HCT116 (cell line): ENCODE results near the gene EEA1. TPM values are rescaled to one million over a fixed set of nuclear protein-coding genes. Genes with fewer than 3 reads are reported as not detected.

Source experiments
- ATAC-seq: fragments of 200-7000 bp; cut with Tn5 transposase; 2 replicates; pipeline ENCODE4 v1.9.1; 2020; ENCODE audit warnings: mild to moderate bottlenecking, moderate library complexity
- BruUV-seq: library from RNA; stranded (reverse); fragments of 400-500 nt; replicated peaks from 2 replicates; lab custom pipeline; 2021; lab: Mats Ljungman, UMichigan
- CTCF ChIA-PET: fragments of 300-600 bp; sonication (Branson Sonifier 250); formaldehyde crosslinking; loops from one replicate; lab custom pipeline; 2021; ENCODE audit warnings: antibody characterized with exemption; lab: Charles Lee
- POLR2A ChIA-PET: fragments of 300-600, 350-600 bp; sonication (Branson Sonifier 250); formaldehyde crosslinking; loops from one replicate; lab custom pipeline; 2021; ENCODE audit warnings: antibody characterized with exemption; lab: Charles Lee
- RAD21 ChIA-PET, 2 experiments: fragments of 300-600 bp; sonication (Branson Sonifier 250); formaldehyde crosslinking; loops; one replicate each; lab custom pipeline; 2023; ENCODE audit warnings: low total read pairs in 2 of 2; ENCODE audit not compliant: uncharacterized antibody in 2 of 2, unreplicated experiment in 2 of 2, low non-redundant PET in 1 of 2; lab: Charles Lee
- DNase-seq: peaks from one replicate; pipeline ENCODE4 v3.0.0-alpha.2; 2010; ENCODE audit warnings: low read depth, low spot score
- H2AFZ ChIP-seq: fragments of 200-600 bp; shearing (Covaris generic), sonication (generic); 2 replicates; pipeline ENCODE4 v1.6.1; 2017; ENCODE audit warnings: low read depth, mixed run types, mixed read lengths, antibody characterized with exemption, low read length; ENCODE audit not compliant: poor library complexity, severe bottlenecking
- H3K27ac ChIP-seq: 2 replicates; pipeline ENCODE4 v1.5.1; 2012; ENCODE audit warnings: low read depth, low read length
- H3K27me3 ChIP-seq: fragments of 200-600 bp; sonication (generic); 2 replicates; pipeline ENCODE4 v1.6.1; 2016; ENCODE audit warnings: mixed run types, low read length, mixed read lengths; ENCODE audit not compliant: insufficient read depth
- H3K36me3 ChIP-seq, 2 experiments: fragments of 200-500 bp in 1 of 2; fragments of 200-600 bp in 1 of 2; sonication (Bioruptor generic) in 1 of 2; sonication (generic) in 1 of 2; 2 replicates each; pipeline versions ENCODE4 v1.5.1 to v1.6.1; 2014 to 2016; ENCODE audit warnings: low read length in 2 of 2, inconsistent platforms in 1 of 2, mixed read lengths in 1 of 2, mixed run types in 1 of 2; ENCODE audit not compliant: insufficient read depth in 2 of 2, control insufficient read depth in 1 of 2
- H3K4me1 ChIP-seq, 2 experiments: fragments of 200-600 bp in 1 of 2; sonication (generic) in 1 of 2; 2 replicates each; pipeline versions ENCODE4 v1.5.1 to v1.6.1; 2012 to 2017; ENCODE audit warnings: low read length in 2 of 2, inconsistent platforms in 1 of 2, mild to moderate bottlenecking in 1 of 2, mixed read lengths in 1 of 2, mixed run types in 1 of 2, moderate library complexity in 1 of 2; ENCODE audit not compliant: insufficient read depth in 2 of 2, control insufficient read depth in 1 of 2
- H3K4me2 ChIP-seq: fragments of 200-600 bp; sonication (generic); 2 replicates; pipeline ENCODE4 v1.6.1; 2017; ENCODE audit warnings: mixed run types, low read length, mixed read lengths
- H3K4me3 ChIP-seq, 2 experiments: fragments of 200-600 bp in 1 of 2; sonication (generic) in 1 of 2; replicated peaks in 1 of 2; 2 replicates each; pipeline ENCODE4 v1.5.1; 2011 to 2016; ENCODE audit warnings: low read length in 2 of 2, control low read depth in 1 of 2, low read depth in 1 of 2, mild to moderate bottlenecking in 1 of 2, mixed read lengths in 1 of 2, mixed run types in 1 of 2
- H3K79me2 ChIP-seq: fragments of 200-600 bp; sonication (generic); 2 replicates; pipeline ENCODE4 v1.6.1; 2017; ENCODE audit warnings: mild to moderate bottlenecking, mixed run types, low read length, moderate library complexity, mixed read lengths; ENCODE audit not compliant: insufficient read depth
- H3K9ac ChIP-seq: fragments of 200-600 bp; sonication (generic); 2 replicates; pipeline ENCODE4 v1.6.1; 2016; ENCODE audit warnings: low read length, mixed read lengths
- H3K9me2 ChIP-seq: fragments of 200-600 bp; sonication (generic), shearing (Covaris generic); 2 replicates; pipeline ENCODE4 v1.6.1; 2017; ENCODE audit warnings: mixed run types, mild to moderate bottlenecking, moderate library complexity; ENCODE audit not compliant: insufficient read depth
- H3K9me3 ChIP-seq, 2 experiments: fragments of 200-500 bp in 1 of 2; fragments of 200-600 bp in 1 of 2; sonication (Bioruptor generic) in 1 of 2; sonication (generic) in 1 of 2; 2 replicates each; pipeline ENCODE4 v1.6.1; 2014 to 2017; ENCODE audit warnings: low read length in 2 of 2, mixed read lengths in 2 of 2, inconsistent platforms in 1 of 2, low read depth in 1 of 2, mild to moderate bottlenecking in 1 of 2, mixed run types in 1 of 2, moderate library complexity in 1 of 2; ENCODE audit not compliant: control insufficient read depth in 1 of 2, insufficient read depth in 1 of 2
- H4K20me1 ChIP-seq: fragments of 200-600 bp; sonication (generic), shearing (Covaris generic); 2 replicates; pipeline ENCODE4 v1.6.1; 2017; ENCODE audit warnings: mixed run types, mild to moderate bottlenecking, moderate library complexity; ENCODE audit not compliant: insufficient read depth
- ATF3 ChIP-seq: IDR thresholded peaks from 2 replicates; pipeline ENCODE4 v1.6.1; 2012
- CBX3 ChIP-seq: IDR thresholded peaks from 2 replicates; pipeline ENCODE4 v1.6.1; 2012; ENCODE audit warnings: low read depth
- CEBPB ChIP-seq: IDR thresholded peaks from 2 replicates; pipeline ENCODE4 v1.6.1; 2012; ENCODE audit warnings: low read depth
- CTCF ChIP-seq, 3 experiments: fragments of 200-600 bp in 1 of 3; sonication (generic) in 1 of 3; IDR thresholded peaks in 2 of 3; conservative IDR thresholded peaks in 1 of 3; 2 replicates each; pipeline ENCODE4 v1.5.1; 2012 to 2017; ENCODE audit warnings: low read depth in 2 of 3, low read length in 2 of 3, antibody characterized with exemption in 1 of 3, borderline replicate concordance in 1 of 3, control low read depth in 1 of 3, mild to moderate bottlenecking in 1 of 3, mixed read lengths in 1 of 3, mixed run types in 1 of 3, moderate library complexity in 1 of 3; ENCODE audit not compliant: insufficient read depth in 1 of 3
- EGR1 ChIP-seq: IDR thresholded peaks from 2 replicates; pipeline ENCODE4 v1.6.1; 2012; ENCODE audit warnings: low read depth
- ELF1 ChIP-seq: IDR thresholded peaks from 2 replicates; pipeline ENCODE4 v1.6.1; 2012; ENCODE audit warnings: low read depth, borderline replicate concordance
- EZH2 ChIP-seq: fragments of 200-600 bp; sonication (generic); IDR thresholded peaks from 2 replicates; pipeline ENCODE4 v1.6.1; 2017; ENCODE audit warnings: antibody characterized with exemption, mixed run types
- EZH2phosphoT487 ChIP-seq: fragments of 200-600 bp; IDR thresholded peaks from 2 replicates; pipeline ENCODE4 v1.6.1; 2018; ENCODE audit warnings: antibody characterized with exemption, borderline replicate concordance
- MAX ChIP-seq: IDR thresholded peaks from 2 replicates; pipeline ENCODE4 v1.6.1; 2012
- POLR2A ChIP-seq: IDR thresholded peaks from 2 replicates; pipeline ENCODE4 v1.7.0; 2011; ENCODE audit warnings: borderline replicate concordance; ENCODE audit not compliant: insufficient read depth, insufficient read length; ENCODE audit errors: extremely low read depth
- POLR2AphosphoS5 ChIP-seq: IDR thresholded peaks from 2 replicates; pipeline ENCODE4 v1.6.1; 2011; ENCODE audit warnings: mild to moderate bottlenecking, low read depth, low read length, moderate library complexity
- RAD21 ChIP-seq: IDR thresholded peaks from 2 replicates; pipeline ENCODE4 v1.6.1; 2012; ENCODE audit warnings: low read depth, mild to moderate bottlenecking
- REST ChIP-seq: IDR thresholded peaks from 2 replicates; pipeline ENCODE4 v1.6.1; 2012; ENCODE audit warnings: low read depth
- SIN3A ChIP-seq: IDR thresholded peaks from 2 replicates; pipeline ENCODE4 v1.6.1; 2012; ENCODE audit warnings: low read depth
- SP1 ChIP-seq: IDR thresholded peaks from 2 replicates; pipeline ENCODE4 v1.6.1; 2012; ENCODE audit warnings: low read depth
- SRF ChIP-seq: IDR thresholded peaks from 2 replicates; pipeline ENCODE4 v1.6.1; 2012; ENCODE audit warnings: low read depth
- TCF7L2 ChIP-seq: IDR thresholded peaks from 2 replicates; pipeline ENCODE4 v1.7.0; 2011; ENCODE audit warnings: borderline replicate concordance, inconsistent platforms; ENCODE audit not compliant: insufficient read depth, insufficient read length; ENCODE audit errors: extremely low read depth
- ZFX ChIP-seq: fragments of 450-650 bp; IDR thresholded peaks from 2 replicates; pipeline ENCODE4 v1.6.1; 2017
- ZNF274 ChIP-seq: fragments of 200-500 bp; sonication (Bioruptor generic); IDR thresholded peaks from 2 replicates; pipeline ENCODE4 v1.6.1; 2014; ENCODE audit warnings: mild to moderate bottlenecking, low read depth, low read length, inconsistent platforms
- intact Hi-C: fragments of 100-400 bp; cut with micrococcal nuclease; formaldehyde crosslinking; loops from 2 replicates; pipeline ENCODE4 v1.10.0; 2022
- total RNA-seq: library from RNA; stranded (reverse); gene quantifications from one replicate; pipeline ENCODE4 v1.2.1, GENCODE V29; 2021; ENCODE audit not compliant: unreplicated experiment
- TF ChIP-seq, protein P1 (sequence below): IDR thresholded peaks from 2 replicates; pipeline ENCODE4 v1.6.1; 2011; ENCODE audit warnings: mild to moderate bottlenecking, low read length, moderate library complexity; ENCODE audit not compliant: insufficient replicate concordance; ENCODE audit errors: extremely low read depth

EEA1 gene
- total RNA-seq, 1 experiment from 2014 or later = 13.8 TPM

DNA sequence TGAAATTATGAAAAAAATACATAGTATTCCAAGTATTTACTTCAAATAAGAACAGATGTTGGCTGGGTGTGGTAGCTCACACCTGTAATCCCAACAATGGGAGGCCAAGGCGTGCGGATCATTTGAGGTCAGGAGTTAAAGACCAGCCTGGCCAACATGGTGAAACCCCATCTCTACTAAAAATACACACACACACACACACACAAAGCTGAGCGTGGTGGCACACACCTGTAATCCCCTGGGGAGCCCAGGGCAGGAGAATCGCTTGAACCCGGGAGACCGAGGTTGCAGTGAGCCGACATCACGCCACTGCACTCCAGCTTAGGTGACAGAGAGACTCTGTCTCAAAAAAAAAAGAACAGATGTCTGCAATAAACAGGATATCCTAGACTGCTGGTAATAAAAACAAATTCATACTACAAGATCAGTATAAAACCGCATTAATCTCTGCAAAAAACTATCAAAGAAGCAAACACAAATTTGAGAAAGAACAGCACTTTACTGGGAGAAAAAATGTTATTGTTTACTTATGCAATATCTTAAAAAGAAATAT lies 23.8 kb downstream of the EEA1 start:
- peaks cover 5% of the 10 kb centered on the region in 2 experiments for H3K4me1 ChIP-seq
- H3K9ac ChIP-seq = no peak overlapping the region
- CTCF ChIA-PET = no interaction called here
- no peaks in the 10 kb centered on the region for H4K20me1 ChIP-seq
- no peaks in the 10 kb centered on the region for H3K36me3 ChIP-seq
- DNase-seq (no peak), ATAC-seq (no peak)
- no peaks in the 10 kb centered on the region for H3K9me2 ChIP-seq
- no peaks in the 10 kb centered on the region for H3K27me3 ChIP-seq
- no peak overlapping the region for H2AFZ ChIP-seq
- POLR2A ChIA-PET = no interaction called here
- H3K4me3 ChIP-seq = no peak overlapping the region
- H3K27ac ChIP-seq = no peak overlapping the region
- peaks cover 27% of the 10 kb centered on the region for H3K79me2 ChIP-seq
- no peak overlapping the region for H3K4me2 ChIP-seq
- TF ChIP-seq, protein P1, sequence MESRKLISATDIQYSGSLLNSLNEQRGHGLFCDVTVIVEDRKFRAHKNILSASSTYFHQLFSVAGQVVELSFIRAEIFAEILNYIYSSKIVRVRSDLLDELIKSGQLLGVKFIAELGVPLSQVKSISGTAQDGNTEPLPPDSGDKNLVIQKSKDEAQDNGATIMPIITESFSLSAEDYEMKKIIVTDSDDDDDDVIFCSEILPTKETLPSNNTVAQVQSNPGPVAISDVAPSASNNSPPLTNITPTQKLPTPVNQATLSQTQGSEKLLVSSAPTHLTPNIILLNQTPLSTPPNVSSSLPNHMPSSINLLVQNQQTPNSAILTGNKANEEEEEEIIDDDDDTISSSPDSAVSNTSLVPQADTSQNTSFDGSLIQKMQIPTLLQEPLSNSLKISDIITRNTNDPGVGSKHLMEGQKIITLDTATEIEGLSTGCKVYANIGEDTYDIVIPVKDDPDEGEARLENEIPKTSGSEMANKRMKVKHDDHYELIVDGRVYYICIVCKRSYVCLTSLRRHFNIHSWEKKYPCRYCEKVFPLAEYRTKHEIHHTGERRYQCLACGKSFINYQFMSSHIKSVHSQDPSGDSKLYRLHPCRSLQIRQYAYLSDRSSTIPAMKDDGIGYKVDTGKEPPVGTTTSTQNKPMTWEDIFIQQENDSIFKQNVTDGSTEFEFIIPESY = no peak
- TF ChIP-seq ZNF274 (no peak), ATF3 (no peak), SP1 (no peak), TCF7L2 (no peak), ELF1 (no peak), CBX3 (no peak), POLR2AphosphoS5 (no peak), ZFX (no peak), RAD21 (no peak), MAX (no peak), EZH2 (no peak), SRF (no peak), REST (no peak), CTCF (IDR thresholded peaks at IDR 0.05 in 2 of 3, conservative IDR thresholded peaks at IDR 0.05 in 1 of 3; ENCODE audit: borderline replicate concordance in 1 of 3, insufficient read depth in 1 of 3, low read depth in 2 of 3, low read length in 2 of 3) (no peak), EZH2phosphoT487 (no peak), POLR2A (no peak), CEBPB (no peak), EGR1 (no peak), SIN3A (no peak)
- TF ChIP-seq, all 23 proteins: peak for 0
- BruUV-seq = no TSS peak
- RAD21 ChIA-PET = no interaction called here
- intact Hi-C loops = no loop called here
- H3K9me3 ChIP-seq = no peaks in the 10 kb centered on the region
